GM18520 (cell line): ENCODE results near the gene PRXL2A.
A peak's percentile ranks its signal among the peaks of the same experiment; 100 is the strongest.
"Not testable (repeated sequence)": the region's sequence is repeated elsewhere in the genome, so short reads cannot be mapped to it uniquely, and the experiment has no call there.

ENCODE experiments used
- ATAC-seq: cut with Tn5 transposase; IDR thresholded peaks from one replicate; pipeline ENCODE4 v1.9.1; 2021; ENCODE audit not compliant: unreplicated experiment

Gene PRXL2A, protein sequence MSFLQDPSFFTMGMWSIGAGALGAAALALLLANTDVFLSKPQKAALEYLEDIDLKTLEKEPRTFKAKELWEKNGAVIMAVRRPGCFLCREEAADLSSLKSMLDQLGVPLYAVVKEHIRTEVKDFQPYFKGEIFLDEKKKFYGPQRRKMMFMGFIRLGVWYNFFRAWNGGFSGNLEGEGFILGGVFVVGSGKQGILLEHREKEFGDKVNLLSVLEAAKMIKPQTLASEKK

DNA sequence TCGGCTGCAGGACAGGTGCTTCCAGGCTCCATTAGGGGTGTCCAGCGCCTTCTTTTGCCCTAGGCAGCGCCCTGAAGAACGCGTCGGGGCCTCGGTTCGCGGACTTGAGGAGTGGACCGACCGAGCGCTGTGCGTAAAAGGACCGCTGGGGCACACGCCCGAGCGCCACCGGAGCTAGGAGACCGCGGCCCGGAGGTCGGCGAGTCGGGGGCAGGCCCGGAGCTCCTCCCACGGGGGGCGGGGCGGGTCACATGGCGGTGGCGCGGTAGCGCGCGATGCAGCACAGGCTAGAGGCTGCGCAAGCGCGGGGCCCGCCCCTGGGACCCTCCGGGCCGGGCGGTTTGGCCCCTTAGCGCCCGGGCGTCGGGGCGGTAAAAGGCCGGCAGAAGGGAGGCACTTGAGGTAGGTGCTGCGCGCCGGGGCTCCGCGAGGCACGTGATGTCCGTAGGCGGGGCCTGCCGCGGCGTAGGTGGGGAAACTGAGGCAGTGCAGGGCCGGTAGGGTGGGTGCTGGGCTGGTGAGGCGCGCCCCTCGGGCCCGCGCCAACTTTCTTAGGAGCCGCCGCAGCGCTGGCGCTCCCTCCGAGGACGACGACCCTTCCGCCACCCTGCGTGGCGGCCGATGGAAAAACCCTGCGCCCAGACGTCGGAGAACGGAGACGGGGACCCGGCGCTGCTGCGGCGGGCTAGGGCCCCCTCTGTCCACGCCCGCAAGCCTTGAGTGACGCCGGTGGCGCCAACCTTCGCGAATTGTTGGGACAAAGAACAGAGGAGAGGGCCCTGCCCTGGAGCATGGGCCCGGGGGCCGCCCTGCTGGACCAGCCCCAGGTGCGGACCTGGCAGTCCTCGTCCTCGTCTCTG, at the start of gene PRXL2A:
PRXL2A (plus strand) TSS at position 310 of the 860 bp plus-strand sequence. CDS start 11,917 bp downstream, outside the sequence.
- peak; percentile 77 for ATAC-seq

DNA sequence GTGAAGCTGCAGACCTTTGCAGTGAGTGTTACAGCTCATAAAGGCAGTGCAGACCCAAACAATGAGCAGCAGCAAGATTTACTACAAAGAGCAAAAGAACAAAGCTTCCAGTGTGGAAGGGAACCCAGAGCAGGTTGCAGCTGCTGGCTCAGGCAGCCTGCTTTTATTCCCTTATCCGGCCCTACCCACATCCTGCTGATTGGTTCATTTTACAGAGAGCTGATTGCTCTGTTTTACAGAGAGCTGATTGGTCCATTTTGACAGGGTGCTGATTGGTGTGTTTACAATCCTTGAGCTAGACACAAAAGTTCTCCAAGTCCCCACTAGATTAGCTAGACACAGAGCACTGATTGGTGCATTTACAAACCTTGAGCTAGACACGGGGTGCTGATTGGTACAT, 49.4 kb upstream of the PRXL2A start:
- not testable (repeated sequence) for ATAC-seq

DNA sequence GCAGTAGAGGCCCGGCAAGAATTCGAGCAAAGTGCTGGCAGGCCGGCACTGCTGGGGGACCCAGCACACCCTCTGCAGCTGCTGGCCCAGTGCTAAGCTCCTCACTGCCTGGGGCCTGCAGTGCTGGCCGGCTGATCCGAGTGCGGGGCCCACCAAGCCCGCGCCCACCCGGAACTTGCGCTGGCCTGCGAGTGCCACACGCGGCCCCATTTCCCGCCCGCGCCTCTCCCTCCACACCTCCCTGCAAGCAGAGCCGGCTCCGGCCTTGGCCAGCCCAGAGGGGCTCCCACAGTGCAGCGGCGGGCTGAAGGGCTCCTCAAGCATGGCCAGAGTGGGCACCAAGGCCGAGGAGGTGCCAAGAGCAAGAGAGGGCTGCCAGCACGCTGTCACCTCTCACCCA, 48.7 kb upstream of the PRXL2A start:
- ATAC-seq: no peak

DNA sequence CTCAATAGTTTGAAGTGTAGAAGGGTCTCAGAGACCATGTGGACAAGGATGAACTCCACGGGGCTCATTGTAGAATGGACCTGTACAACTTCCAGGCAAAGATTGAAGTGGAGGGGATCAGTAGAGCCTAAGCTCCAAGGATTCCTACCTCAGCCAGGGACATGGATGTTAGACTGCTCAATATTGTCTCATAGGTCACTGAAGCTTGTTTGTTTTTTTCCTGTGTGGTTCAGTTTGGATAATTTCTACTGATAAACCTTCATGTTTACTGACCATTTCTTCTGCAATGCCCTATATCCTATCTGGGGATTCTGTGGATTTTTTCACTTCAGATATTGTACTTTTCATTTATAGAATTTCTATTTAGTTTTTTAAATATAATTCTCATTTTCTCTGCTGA, 42.8 kb upstream of the PRXL2A start:
- ATAC-seq: no peak

DNA sequence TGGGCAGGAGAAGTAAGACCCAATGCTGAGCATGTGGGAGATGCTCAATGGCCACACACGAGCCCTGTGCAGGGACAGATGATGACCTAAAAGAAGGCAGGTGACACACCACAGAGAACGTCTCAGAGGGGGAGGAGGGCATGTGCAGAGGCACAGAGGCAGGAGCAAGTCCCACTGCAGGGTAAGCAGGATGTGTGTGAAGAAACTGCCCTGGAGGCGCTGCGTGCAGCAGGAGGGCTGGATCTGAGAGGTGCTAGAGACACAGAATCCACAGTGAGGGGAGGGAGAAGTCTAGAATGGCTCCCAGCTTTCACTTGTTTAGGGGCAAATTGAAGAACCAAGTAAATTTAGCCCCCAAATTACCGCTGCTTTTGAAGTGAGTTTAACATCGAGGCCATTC, 36.9 kb upstream of the PRXL2A start:
- ATAC-seq: no peak

DNA sequence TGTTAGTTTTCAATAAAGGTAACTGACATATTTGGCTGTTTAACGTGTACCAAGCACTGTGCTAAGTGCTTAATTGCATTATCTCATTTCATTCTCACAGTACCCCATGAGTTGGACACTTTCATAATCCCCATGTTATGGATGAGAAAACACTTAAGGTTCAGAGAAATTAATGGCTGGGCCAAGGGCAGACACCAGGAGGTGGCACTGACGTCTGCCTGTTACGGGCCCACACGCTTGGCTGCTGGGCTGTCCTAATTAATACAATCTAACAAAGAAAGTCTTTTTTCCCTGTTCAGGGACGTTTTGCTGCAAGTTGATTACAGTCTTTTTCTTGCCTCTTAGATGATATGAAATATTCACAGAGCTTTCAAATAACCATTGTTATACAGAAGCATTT, 35.7 kb upstream of the PRXL2A start:
- ATAC-seq: no peak

DNA sequence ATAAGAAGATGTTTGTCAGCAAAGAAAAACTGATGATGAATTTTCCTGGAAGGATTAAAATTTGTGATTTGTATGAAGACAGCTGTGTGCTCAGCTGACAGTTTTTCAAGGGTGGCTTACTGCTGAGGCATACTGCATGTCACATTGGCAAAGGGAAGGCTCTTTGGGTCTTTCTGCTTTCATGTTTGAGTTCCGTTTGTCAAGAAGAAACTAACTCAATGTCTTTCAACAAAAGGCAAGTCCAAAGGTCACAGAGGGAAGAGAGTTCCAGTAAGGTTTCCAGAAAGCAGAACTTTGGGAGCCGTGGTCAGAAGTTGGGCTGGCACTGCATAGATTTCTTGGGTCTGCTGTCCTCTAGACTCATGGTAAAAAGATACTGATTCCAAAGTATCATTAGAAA, 34.8 kb upstream of the PRXL2A start:
- ATAC-seq: no peak

DNA sequence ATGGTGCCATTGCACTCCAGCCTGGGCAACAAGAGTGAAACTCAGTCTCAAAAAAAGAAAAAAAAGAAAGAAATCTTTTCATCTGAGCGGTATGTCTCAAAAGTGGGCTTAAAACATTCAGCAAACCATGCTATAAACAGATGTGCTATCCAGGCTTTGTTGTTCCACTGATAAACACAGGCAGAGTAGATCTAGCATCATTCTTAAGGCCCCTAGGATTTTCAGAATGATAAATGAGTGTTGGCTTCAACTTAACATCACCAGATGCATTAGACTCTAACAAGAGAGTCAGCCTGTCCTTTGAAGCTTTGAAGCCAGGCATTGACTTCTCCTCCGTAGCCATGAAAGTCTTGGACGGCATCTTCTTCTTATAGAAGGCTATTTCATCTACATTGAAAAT, 28.6 kb upstream of the PRXL2A start:
- ATAC-seq: no peak

DNA sequence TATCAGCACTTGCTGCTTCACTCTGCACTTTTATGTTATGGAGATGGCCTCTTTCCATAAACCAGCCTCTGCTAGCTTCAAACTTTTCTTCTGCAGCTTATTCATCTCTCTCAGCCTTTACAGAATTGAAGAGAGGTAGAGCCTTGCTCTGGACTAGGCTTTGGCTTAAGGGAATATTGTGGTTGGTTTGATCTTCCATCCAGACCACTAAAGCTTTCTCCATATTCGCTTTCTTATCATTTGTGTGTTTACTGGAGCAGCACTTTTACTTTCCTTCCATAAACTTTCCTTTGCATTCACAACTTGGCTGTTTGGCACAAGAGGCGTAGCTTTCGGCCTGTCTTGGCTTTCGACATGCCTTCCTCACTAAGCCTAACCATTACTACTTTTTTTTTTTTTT, 28.2 kb upstream of the PRXL2A start:
- ATAC-seq: no peak

DNA sequence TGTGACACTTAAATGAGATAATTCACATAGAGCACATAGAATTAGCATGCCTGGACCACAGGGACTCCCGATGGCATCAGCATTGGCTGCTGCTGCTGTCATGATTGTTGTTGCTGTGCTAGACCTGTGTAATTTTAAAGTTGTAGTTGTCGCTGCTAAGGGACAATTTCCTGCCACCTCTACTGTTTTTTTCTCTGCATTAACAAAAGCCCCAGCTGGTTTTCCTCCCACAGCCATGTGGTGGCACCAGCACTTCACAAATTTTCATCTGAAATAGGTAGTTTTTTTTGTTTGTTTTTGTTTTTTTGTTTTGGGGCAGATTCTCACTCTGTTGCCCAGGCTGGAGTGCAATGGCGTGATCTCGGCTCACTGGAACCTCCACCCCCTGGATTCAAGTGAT, 25.4 kb upstream of the PRXL2A start:
- peak; percentile 72 for ATAC-seq

DNA sequence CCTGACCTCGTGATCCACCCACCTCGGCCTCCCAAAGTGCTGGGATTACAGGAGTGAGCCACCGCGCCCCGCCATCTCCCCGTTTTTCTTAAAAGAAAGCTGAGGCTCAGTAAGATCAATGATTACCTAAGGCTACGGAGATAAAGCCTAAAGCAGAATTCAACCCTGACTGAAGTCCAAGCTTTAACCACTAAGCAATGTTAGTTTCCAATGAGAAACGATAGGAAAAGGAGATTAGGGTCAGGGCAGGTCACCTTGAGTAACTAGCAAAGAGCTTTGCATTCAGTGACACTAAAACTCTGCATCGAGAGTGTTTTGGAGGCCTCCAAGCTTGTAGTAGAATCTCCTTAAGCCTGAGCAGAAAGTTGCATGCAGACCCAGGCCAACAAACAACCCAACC, 17.6 kb upstream of the PRXL2A start:
- no peak for ATAC-seq

DNA sequence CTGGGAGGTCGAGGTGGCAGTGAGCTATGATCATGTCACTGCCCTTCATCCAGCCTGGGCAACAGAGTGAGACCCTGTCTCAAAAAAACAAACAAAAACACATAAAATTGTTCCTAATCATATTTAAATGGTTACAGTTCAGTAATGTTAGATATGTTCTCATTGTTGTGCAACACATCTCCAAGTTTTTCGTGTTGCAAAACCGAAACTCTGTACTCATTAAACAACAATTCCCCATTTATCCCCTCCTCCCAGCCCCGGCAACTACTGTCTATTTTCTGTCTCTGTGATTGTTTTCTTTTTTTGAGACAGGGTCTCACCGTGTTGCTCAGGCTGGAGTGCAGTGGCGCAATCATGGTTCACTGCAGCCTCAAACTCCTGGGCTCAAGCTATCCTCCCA, 16.1 kb upstream of the PRXL2A start:
- no peak for ATAC-seq

DNA sequence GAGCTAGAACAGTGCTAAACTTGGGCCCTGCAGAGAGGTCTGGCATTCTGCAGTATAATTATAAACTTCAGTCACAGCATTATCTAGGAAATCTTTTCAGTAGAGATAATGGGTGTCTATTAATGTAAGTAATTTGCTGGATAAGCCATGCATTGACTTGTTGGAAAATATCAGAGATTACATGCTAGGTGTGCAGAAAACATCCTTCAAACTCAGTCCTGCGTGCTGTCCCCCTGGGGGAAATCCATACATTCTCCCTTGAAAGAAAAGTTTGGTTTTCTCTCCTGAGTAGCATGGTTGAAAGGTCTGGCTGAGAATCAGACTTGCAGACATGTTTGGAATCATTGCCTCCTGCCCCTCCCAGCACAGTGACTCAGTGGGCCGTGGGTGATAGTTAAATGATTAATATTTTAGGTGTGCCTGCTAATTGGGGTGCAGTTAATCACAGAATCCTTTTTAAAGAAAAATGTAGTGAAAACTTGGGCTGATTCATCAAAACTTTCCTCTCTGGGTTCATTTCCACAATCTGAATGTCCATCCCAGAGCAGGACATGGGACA, 13.9 kb upstream of the PRXL2A start:
- no peak for ATAC-seq

DNA sequence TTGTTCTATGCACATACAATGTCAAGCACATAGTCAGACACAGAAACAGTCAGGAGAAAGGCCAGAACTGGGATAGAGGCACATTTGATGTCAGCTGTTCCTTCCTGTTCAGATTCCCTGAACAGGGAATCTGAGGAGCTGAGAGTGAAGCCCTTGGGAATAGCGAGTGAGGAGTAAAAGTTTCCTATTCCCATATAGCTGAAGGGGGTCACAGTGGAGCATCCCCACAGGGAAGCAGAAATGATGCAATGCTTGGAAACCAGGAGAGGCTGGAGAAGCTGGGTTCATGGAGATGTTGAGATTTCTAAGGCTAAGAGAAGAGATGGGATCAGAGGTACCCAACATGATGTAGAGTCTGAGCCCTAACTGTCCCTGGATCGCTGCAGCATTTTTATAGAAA, 11.3 kb upstream of the PRXL2A start:
- ATAC-seq: no peak

DNA sequence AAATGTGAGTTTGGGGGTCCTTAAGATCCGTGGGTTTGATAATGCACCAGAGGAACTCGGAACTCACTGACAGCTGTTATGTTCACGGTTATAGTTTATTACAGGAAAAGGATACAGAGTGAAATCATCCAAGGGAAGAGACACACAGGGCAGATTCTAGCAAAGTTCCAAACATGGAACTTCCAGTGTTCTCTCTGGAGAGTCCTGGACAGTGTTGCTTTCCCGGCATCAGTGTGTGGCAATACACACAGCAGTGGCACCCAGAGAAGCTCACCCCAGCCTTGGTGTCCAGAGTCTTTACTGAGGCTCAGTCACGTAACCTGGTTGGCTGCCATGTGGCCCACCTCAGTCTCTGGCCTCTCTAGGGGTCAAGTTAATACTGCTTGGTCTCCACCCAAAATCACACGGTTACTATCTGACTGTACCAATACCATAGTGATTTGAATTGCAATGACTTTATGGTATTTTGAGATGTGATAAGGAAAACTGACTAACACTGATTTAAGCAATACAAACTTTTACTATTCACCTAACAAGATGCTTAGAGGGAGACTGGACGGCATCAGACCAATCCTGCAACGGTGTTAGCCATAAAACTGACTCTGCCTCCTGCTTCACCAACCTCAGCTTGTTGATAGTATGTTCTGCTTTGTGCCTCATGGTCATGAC, 8.1 kb upstream of the PRXL2A start:
- ATAC-seq: no peak

DNA sequence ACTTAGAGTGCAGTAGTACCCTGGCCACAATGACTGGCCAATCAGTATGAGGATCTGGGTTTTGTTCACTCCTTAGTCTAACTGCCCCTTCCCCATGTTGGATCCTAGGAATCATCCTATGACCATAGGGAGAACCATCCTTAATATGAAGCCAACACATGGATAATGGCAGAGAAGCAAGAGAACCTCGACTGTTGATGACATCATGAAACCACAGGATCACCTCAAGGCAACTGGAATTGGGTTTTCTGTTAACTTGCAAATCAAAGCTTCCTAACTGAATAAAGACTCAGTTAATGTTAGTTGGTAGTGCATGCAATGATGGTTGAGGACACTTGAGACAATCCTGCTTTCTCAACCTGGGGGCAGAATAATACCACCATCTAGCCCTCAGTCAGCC, 3.3 kb upstream of the PRXL2A start:
- no peak for ATAC-seq

DNA sequence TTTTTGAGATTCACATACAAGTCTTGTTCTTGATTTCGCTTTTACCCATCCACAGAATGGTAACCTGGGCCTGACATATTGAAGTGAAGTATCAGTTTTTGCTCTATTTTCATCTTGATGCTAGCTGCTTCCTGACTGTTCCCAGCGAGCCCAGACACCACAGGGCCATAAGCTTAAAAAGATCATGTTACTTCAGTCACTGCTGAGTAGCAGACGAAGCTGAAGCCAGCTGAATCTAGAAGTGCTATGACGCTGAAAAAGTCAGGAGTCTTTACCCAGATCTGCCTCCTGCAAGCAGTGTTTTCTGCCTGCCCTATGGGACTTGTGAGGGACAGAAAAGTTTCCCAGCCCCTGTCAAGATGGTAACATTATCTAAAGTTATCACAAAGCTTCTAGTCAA, 2.7 kb upstream of the PRXL2A start:
- ATAC-seq: no peak

DNA sequence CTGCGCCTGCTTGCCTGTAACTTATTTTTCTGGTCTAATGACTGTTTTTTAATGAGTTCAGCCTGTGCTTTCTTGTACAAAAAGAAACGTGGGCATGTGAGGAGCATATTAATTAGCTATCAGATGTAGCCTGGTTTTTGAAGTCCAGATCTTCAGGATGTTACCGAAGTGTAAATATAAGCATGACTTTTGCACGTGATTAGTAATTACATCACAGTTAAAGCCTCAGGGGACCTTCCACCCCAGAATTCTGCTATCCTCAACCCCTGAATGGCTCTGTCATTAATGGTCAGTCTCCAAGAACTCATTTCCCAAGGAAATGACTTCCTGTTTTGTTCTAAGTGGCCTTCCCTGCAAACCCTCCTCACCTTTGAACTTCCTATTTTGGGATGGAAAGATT, 2.1 kb upstream of the PRXL2A start:
- no peak for ATAC-seq

DNA sequence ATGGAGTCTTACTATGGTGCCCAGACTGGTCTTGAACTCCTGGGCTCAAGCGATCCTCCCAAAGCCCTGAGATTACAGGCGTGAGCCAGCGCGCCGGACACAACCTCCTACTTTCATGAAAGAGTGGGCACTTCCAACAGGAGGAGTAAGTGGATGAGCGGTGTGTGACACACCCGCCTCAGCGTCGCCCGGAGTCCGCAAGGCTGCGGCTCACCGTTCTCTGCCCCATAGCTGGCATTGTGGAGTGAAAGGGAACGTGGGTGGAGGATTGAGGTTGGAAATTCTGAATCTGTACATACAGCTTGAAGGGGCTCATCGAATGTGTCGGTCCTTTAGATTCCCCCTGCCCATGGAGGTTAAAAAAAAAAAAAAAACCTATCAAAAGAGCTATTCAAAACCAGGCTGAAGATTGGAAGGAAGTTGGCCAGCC, 524 bp upstream of the PRXL2A start:
- peak; percentile 9 for ATAC-seq

DNA sequence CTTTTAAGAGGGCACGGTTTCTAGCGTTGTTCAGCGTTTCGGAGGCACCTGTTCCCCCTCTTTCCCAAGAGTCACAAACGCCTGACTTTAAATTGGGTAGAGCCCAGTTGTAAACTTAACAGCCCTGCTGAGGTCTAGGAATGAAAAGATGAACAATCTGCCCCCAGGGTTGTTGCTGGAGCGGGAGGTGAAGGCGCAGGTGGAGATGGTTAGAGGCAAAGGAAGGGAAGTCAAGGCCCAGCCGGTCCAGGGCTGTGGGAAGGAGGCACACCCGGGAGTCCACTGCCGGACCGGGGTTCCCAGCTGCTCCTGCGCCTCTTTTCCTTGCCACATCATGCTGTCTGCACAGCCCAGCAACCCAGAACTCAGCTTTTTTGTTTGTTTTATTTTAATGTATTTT, 770 bp downstream of the PRXL2A start:
- no peak for ATAC-seq

DNA sequence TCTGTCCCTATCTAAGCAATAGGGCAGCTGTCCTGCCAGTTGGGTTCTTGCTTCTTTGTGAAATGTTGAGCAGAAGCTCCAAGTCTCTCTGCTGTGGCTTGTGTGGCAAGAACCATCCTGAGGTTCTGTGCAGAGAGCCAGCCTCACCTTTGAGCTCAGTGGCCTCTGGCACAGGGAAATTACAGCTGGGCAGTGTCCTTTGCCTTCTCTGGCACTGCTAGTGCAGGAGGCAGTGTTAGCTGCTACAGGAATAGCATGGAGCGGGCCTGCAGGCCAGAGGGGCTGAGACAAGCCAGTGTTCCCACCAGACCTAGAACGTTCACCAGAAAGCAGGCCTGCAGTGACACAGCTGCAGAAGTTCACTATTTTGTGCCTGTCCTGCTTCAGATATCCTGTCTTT, 1.8 kb downstream of the PRXL2A start:
- ATAC-seq: no peak
